LNCaP clone FGC (cell line): Measurements from ENCODE around the gene UGT2B7.

Source experiments
- DNase-seq: peaks from one replicate; pipeline ENCODE4 v3.0.0-alpha.2; 2011; ENCODE audit warnings: low read depth
- H3K4me3 ChIP-seq: 2 replicates; pipeline ENCODE4 v1.5.1; 2011; ENCODE audit warnings: mild to moderate bottlenecking, low read depth, low read length, control low read depth
- CTCF ChIP-seq: IDR thresholded peaks from 2 replicates; pipeline ENCODE4 v1.5.1; 2012; ENCODE audit warnings: mild to moderate bottlenecking; ENCODE audit not compliant: control insufficient read depth, insufficient read depth; ENCODE audit errors: extremely low read depth

Gene UGT2B7

DNA sequence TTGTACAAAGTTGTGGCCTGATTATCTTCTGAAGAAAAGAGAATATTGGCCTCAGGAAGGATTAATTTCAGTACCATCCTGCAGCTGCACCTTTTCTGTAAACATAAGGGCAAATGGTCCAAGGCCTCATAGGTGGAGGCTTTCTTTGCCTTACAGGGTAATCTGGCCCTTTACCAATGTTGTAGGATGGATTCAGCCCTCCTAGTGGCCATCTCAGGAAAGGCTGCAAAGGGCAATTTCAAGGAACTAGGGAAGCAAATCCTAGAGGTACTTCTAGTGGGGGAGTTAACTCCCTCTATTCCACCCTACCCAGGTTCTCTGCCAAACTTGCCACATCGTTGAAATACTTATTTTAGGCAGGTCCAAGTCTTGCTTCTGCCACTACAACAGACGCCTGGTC is 60.6 kb downstream of the UGT2B7 start:
- H3K4me3 ChIP-seq = no peak overlapping the region
- no peak for TF ChIP-seq CTCF
- DNase-seq = no peak
